A549 (cell line): Measurements from ENCODE around the gene TIGIT. TPM values are rescaled to one million over a fixed set of nuclear protein-coding genes. Genes with fewer than 3 reads are reported as not detected.

Experiments used
- ATAC-seq, 2 experiments: fragments of 200-7000 bp in 1 of 2; fragments of >200 bp in 1 of 2; cut with Nextera tagmentation in 1 of 2; cut with Tn5 transposase in 1 of 2; 3 replicates each; pipeline versions ENCODE4 v1.8.0 to v1.9.1; 2018 to 2020; ENCODE audit warnings: mild to moderate bottlenecking in 1 of 2, moderate library complexity in 1 of 2
- CTCF ChIA-PET: fragments of 300-600 bp; sonication (Branson Sonifier 250); formaldehyde crosslinking; extraction: SDS; loops from one replicate; lab custom pipeline; 2021; ENCODE audit warnings: antibody characterized with exemption, inconsistent platforms; lab: Yijun Ruan, JAX
- POLR2A ChIA-PET: fragments of 350-600 bp; formaldehyde crosslinking; extraction: SDS; loops from one replicate; lab custom pipeline; 2021; ENCODE audit warnings: antibody characterized with exemption, inconsistent platforms; lab: Yijun Ruan, JAX
- DNase-seq, 2 experiments: peaks; one replicate each; pipeline versions ENCODE4 v3.0.0 to v3.0.0-alpha.2; 2011 to 2016; ENCODE audit warnings: low read depth in 1 of 2, low spot score in 1 of 2
- FAIRE-seq: peaks from 2 replicates; lab custom pipeline; 2011; peaks lifted over from hg19 to GRCh38; lab: Jason Lieb, UNC
- H3K27ac ChIP-seq, 2 experiments: fragments of >200 bp; sonication (Bioruptor Twin); formaldehyde crosslinking; 3 replicates each; pipeline ENCODE4 v1.5.1; 2016 to 2017
- H3K4me1 ChIP-seq: fragments of >200 bp; sonication (Bioruptor Twin); formaldehyde crosslinking; 3 replicates; pipeline ENCODE4 v1.6.1; 2016
- H3K4me2 ChIP-seq: fragments of >200 bp; sonication (Bioruptor Twin); formaldehyde crosslinking; 3 replicates; pipeline ENCODE4 v1.6.1; 2016
- H3K4me3 ChIP-seq: fragments of >200 bp; sonication (Bioruptor Twin); formaldehyde crosslinking; 3 replicates; pipeline ENCODE4 v1.5.1; 2016
- H3K9me3 ChIP-seq: fragments of >200 bp; sonication (Bioruptor Twin); formaldehyde crosslinking; 3 replicates; pipeline ENCODE4 v1.6.1; 2016
- BHLHE40 ChIP-seq: IDR thresholded peaks from 2 replicates; pipeline ENCODE4 v1.6.1; 2012; ENCODE audit warnings: low read depth, low read length, inconsistent platforms
- CBX8 ChIP-seq: fragments of 200-600 bp; sonication (generic); IDR thresholded peaks from 2 replicates; pipeline ENCODE4 v1.6.1; 2016
- CHD2 ChIP-seq: fragments of 150-350 bp; IDR thresholded peaks from 2 replicates; pipeline ENCODE4 v1.6.1; 2014; ENCODE audit warnings: low read length; ENCODE audit not compliant: partially characterized antibody
- EHMT2 ChIP-seq: fragments of 200-600 bp; sonication (generic); IDR thresholded peaks from 2 replicates; pipeline ENCODE4 v1.6.1; 2016; ENCODE audit warnings: antibody characterized with exemption, low read depth, mild to moderate bottlenecking, moderate library complexity
- ESRRA ChIP-seq: fragments of 150-350 bp; IDR thresholded peaks from 2 replicates; pipeline ENCODE4 v1.6.1; 2014; ENCODE audit warnings: mild to moderate bottlenecking, low read length, borderline replicate concordance
- HDAC2 ChIP-seq: fragments of 200-600 bp; sonication (generic); IDR thresholded peaks from 2 replicates; pipeline ENCODE4 v1.6.1; 2016
- HEYL ChIP-seq: fragments of 250-450 bp; sonication (Bioruptor Pico); IDR thresholded peaks from 2 replicates; pipeline ENCODE4 v1.8.0; 2021; ENCODE audit warnings: mild to moderate bottlenecking, moderate library complexity
- JUNB ChIP-seq: fragments of >200 bp; sonication (Bioruptor Twin); formaldehyde crosslinking; IDR thresholded peaks from 2 replicates; pipeline ENCODE4 v1.6.1; 2016
- KDM1A ChIP-seq: fragments of 200-600 bp; sonication (generic); IDR thresholded peaks from 2 replicates; pipeline ENCODE4 v1.6.1; 2016; ENCODE audit warnings: low read depth, mild to moderate bottlenecking
- KDM5A ChIP-seq: fragments of 200-600 bp; sonication (generic); IDR thresholded peaks from 2 replicates; pipeline ENCODE4 v1.6.1; 2016; ENCODE audit warnings: antibody characterized with exemption, mild to moderate bottlenecking
- MAFK ChIP-seq: fragments of 450-650 bp; IDR thresholded peaks from 2 replicates; pipeline ENCODE4 v1.6.1; 2014; ENCODE audit not compliant: partially characterized antibody
- MAZ ChIP-seq: fragments of 150-350 bp; IDR thresholded peaks from 2 replicates; pipeline ENCODE4 v1.6.1; 2014; ENCODE audit warnings: antibody characterized with exemption, low read depth, low read length, borderline replicate concordance
- NFE2L2 ChIP-seq: fragments of 150-350 bp; conservative IDR thresholded peaks from 2 replicates; pipeline ENCODE4 v1.6.1; 2014; ENCODE audit warnings: low read length
- PHF8 ChIP-seq: fragments of 200-600 bp; sonication (generic); IDR thresholded peaks from 2 replicates; pipeline ENCODE4 v1.6.1; 2016; ENCODE audit warnings: low read depth, mild to moderate bottlenecking, antibody characterized with exemption, moderate library complexity, borderline replicate concordance
- POLR2AphosphoS2 ChIP-seq: conservative IDR thresholded peaks from 2 replicates; pipeline ENCODE4 v1.6.1; 2012; ENCODE audit warnings: low read length, improper control_type of control experiment, inconsistent platforms
- RAD21 ChIP-seq, 2 experiments: fragments of >200 bp in 1 of 2; sonication (Bioruptor Twin) in 1 of 2; formaldehyde crosslinking in 1 of 2; IDR thresholded peaks in 1 of 2; conservative IDR thresholded peaks in 1 of 2; 2 replicates in 1 of 2; 3 replicates in 1 of 2; pipeline ENCODE4 v1.6.1; 2012 to 2018; ENCODE audit warnings: inconsistent platforms in 1 of 2
- ZFP36 ChIP-seq: fragments of 450-650 bp; IDR thresholded peaks from 2 replicates; pipeline ENCODE4 v1.6.1; 2014; ENCODE audit warnings: borderline replicate concordance; ENCODE audit not compliant: partially characterized antibody
- ZNF302 ChIP-seq: fragments of 250-450 bp; sonication (Bioruptor Pico); IDR thresholded peaks from 2 replicates; pipeline ENCODE4 v1.9.0; 2021; ENCODE audit warnings: inconsistent platforms, mild to moderate bottlenecking, moderate library complexity
- WGBS: methylation state at CpG from one replicate; pipeline ENCODE4 v1.1.6; 2017; ENCODE audit errors: missing lambda C conversion rate; 5-methylcytosine and 5-hydroxymethylcytosine counted together
- polyA plus RNA-seq, 4 experiments: library from polyadenylated mRNA; depleted of rRNA in 3 of 4; stranded (reverse); fragments of >200 nt; fragmentation: RNase III in 1 of 4; extraction: RNeasy Plus Mini Kit Qiagen cat#74134 plus additional on column Dnase treatment in 1 of 4; gene quantifications; 2 replicates in 3 of 4; 3 replicates in 1 of 4; pipeline ENCODE4 v1.2.3, GENCODE V29; 2011 to 2017
- TF ChIP-seq, protein P1 (sequence below): fragments of 250-450 bp; sonication (Bioruptor Pico); IDR thresholded peaks from 2 replicates; pipeline ENCODE4 v1.5.0; 2021; ENCODE audit warnings: mild to moderate bottlenecking, moderate library complexity, borderline replicate concordance
- TF ChIP-seq, protein P2 (sequence below): fragments of >200 bp; sonication (Bioruptor Twin); formaldehyde crosslinking; IDR thresholded peaks from 3 replicates; pipeline ENCODE4 v1.6.1; 2016
- TF ChIP-seq, protein P3 (sequence below): fragments of >200 bp; sonication (Bioruptor Twin); formaldehyde crosslinking; IDR thresholded peaks from 3 replicates; pipeline ENCODE4 v1.5.1; 2016
- TF ChIP-seq, protein P4 (sequence below): fragments of 150-350 bp; IDR thresholded peaks from 2 replicates; pipeline ENCODE4 v1.6.1; 2014; ENCODE audit warnings: low read depth, mild to moderate bottlenecking, low read length

Gene TIGIT
- polyA plus RNA-seq, 2 of the 4 experiments (the other 2 are of a cell fraction), result not detected

DNA sequence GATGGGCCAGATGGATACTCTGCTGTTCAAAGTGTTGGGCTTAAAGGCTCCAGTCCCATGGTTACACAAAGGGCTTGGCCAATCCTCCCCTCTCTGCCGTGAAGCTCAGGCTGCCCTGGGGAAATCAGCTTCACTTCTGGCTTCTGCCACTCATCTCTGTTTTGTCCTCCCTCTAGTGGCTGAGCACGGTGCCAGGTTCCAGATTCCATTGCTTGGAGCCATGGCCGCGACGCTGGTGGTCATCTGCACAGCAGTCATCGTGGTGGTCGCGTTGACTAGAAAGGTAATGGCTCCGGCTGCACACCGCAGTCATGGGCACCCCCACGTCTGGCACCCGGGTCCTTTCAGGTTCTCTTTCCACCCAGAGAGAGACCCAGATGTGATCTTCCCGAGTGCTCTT, 5.6 kb downstream of the TIGIT start (continued):
- TF ChIP-seq, protein P1, sequence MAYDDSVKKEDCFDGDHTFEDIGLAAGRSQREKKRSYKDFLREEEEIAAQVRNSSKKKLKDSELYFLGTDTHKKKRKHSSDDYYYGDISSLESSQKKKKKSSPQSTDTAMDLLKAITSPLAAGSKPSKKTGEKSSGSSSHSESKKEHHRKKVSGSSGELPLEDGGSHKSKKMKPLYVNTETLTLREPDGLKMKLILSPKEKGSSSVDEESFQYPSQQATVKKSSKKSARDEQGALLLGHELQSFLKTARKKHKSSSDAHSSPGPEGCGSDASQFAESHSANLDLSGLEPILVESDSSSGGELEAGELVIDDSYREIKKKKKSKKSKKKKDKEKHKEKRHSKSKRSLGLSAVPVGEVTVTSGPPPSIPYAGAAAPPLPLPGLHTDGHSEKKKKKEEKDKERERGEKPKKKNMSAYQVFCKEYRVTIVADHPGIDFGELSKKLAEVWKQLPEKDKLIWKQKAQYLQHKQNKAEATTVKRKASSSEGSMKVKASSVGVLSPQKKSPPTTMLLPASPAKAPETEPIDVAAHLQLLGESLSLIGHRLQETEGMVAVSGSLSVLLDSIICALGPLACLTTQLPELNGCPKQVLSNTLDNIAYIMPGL (CRISPR knock-in tag), result no peak
- TF ChIP-seq BHLHE40, result no peak
- no peak for TF ChIP-seq KDM1A
- TF ChIP-seq RAD21 (conservative IDR thresholded peaks at IDR 0.05 in 1 of 2, IDR thresholded peaks at IDR 0.05 in 1 of 2), result peak; percentile 48; a peak in 3 of 5 replicates
- TF ChIP-seq, all 56 proteins: peak for 3

DNA sequence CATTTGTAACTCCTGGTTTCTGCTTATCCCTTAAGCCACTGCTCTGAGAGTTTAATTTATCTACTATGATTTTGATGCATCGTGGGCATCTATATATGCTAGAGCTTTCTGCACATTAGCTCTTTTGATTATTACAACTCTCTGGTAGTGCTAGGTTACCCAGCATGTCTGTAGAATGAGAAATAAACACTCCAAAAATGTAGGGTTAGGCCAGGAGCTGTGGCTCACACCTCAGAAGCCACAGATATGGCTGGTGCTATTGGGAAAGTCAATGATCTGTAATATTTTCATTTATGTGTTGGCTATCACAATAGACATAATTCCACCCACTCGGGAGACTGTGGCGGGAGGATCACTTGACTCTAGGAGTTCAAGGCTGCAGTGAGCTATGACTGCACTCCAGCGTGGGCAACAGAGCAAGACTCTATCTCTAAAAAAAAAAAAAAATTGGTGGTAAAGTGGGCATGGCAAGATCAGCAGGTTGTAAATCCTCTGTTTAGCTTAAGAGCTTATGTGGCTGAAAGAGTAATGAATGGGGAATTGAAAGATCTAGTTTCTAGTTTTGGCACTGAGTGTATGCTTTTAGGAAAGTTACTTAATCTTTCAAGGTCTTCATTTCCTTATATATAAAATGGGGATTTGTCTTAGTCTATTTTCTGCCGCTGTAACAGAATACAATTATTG, 6.3 kb downstream of the TIGIT start:
- POLR2A ChIA-PET, result no interaction called here
- Histone ChIP-seq H3K9me3 (no peaks in the 10 kb centered on the region), H3K27ac (no peak overlapping the region), H3K4me3 (0 out of 3 replicates have a peak overlapping the region, but pooled peaks have one; percentile 8), H3K4me1 (no peaks in the 10 kb centered on the region), H3K4me2 (peak overlapping the region; percentile 64)
- WGBS, result 76% methylated on average over 5 of the region's 5 CpGs
- no peak for TF ChIP-seq POLR2AphosphoS2
- TF ChIP-seq NFE2L2, result no peak
- TF ChIP-seq, protein P1 (CRISPR knock-in tag), result no peak
- no peak for TF ChIP-seq ESRRA
- no peak for TF ChIP-seq CBX8
- no peak for TF ChIP-seq EHMT2
- TF ChIP-seq ZFP36, result no peak
- no peak for TF ChIP-seq JUNB
- TF ChIP-seq KDM5A, result no peak
- TF ChIP-seq ZNF302 (CRISPR knock-in tag), result no peak
- no peak for TF ChIP-seq PHF8
- no peak for TF ChIP-seq HEYL (CRISPR knock-in tag)
- TF ChIP-seq, protein P2, sequence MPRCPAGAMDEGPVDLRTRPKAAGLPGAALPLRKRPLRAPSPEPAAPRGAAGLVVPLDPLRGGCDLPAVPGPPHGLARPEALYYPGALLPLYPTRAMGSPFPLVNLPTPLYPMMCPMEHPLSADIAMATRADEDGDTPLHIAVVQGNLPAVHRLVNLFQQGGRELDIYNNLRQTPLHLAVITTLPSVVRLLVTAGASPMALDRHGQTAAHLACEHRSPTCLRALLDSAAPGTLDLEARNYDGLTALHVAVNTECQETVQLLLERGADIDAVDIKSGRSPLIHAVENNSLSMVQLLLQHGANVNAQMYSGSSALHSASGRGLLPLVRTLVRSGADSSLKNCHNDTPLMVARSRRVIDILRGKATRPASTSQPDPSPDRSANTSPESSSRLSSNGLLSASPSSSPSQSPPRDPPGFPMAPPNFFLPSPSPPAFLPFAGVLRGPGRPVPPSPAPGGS, result no peak
- TF ChIP-seq HDAC2, result no peak
- FAIRE-seq (no peak), DNase-seq (no peak), ATAC-seq (no peak)
- CTCF ChIA-PET, result interaction anchor here (0.6 to 2.9 kb wide), 15 partner anchors 9 to 1487 kb away, joined by 3 to 15 read pairs (median 5); no protein-coding TSS in a partner anchor

DNA sequence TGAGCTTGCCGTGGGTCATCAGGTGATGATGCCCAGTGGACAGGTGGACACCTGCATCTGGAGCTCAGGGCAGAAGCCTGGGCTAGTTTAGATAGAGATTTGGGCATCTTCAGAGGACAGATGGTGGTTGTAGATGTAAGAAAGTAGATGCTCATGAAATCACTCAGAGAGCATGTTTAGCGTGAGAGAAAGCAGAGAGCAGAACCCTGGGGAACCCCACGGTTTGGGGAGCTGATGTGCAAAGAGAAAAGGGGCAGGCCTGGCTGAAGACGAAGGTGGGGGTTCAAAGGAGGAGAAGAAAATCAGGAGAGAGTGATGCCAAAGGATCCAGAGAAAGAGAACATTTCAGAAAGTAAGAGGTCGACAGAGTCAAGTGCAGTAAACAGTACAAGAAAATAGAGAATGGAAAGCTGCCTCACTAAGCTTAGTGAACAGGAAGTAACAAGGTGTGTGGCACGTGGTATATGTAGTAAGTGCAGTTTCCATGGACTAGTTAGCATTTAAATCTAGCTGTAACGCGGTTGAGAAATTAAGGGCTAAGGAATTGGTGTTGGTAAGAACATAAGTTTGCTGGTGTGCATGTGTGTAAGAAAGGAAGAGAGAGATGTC, 13.5 kb downstream of the TIGIT start:
- no peak for FAIRE-seq
- no peak for DNase-seq
- POLR2A ChIA-PET, result no interaction called here
- H3K4me1 ChIP-seq, result no peaks in the 10 kb centered on the region
- 39% methylated on average over 8 of the region's 8 CpGs for WGBS
- no peak overlapping the region for H3K4me3 ChIP-seq
- no peak overlapping the region for H3K27ac ChIP-seq
- CTCF ChIA-PET, result interaction anchor here (1.2 to 1.8 kb wide), 3 partner anchors 9 to 152 kb away, joined by 3 to 4 read pairs (median 4); no protein-coding TSS in a partner anchor
- no peaks in the 10 kb centered on the region for H3K9me3 ChIP-seq
- no peak overlapping the region for H3K4me2 ChIP-seq
- TF ChIP-seq CHD2 (no peak), MAFK (no peak), MAZ (no peak)
- TF ChIP-seq, protein P3, sequence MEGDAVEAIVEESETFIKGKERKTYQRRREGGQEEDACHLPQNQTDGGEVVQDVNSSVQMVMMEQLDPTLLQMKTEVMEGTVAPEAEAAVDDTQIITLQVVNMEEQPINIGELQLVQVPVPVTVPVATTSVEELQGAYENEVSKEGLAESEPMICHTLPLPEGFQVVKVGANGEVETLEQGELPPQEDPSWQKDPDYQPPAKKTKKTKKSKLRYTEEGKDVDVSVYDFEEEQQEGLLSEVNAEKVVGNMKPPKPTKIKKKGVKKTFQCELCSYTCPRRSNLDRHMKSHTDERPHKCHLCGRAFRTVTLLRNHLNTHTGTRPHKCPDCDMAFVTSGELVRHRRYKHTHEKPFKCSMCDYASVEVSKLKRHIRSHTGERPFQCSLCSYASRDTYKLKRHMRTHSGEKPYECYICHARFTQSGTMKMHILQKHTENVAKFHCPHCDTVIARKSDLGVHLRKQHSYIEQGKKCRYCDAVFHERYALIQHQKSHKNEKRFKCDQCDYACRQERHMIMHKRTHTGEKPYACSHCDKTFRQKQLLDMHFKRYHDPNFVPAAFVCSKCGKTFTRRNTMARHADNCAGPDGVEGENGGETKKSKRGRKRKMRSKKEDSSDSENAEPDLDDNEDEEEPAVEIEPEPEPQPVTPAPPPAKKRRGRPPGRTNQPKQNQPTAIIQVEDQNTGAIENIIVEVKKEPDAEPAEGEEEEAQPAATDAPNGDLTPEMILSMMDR, result no peak
- TF ChIP-seq, protein P4, sequence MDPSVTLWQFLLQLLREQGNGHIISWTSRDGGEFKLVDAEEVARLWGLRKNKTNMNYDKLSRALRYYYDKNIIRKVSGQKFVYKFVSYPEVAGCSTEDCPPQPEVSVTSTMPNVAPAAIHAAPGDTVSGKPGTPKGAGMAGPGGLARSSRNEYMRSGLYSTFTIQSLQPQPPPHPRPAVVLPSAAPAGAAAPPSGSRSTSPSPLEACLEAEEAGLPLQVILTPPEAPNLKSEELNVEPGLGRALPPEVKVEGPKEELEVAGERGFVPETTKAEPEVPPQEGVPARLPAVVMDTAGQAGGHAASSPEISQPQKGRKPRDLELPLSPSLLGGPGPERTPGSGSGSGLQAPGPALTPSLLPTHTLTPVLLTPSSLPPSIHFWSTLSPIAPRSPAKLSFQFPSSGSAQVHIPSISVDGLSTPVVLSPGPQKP, result no peak
- TF ChIP-seq, all 56 proteins: peak for 0
- no peak for ATAC-seq
